Measurements from ENCODE around the gene GNG10.
"Not testable (repeated sequence)": the region's sequence is repeated elsewhere in the genome, so short reads cannot be mapped to it uniquely, and the experiment has no call there.

Gene GNG10

DNA sequence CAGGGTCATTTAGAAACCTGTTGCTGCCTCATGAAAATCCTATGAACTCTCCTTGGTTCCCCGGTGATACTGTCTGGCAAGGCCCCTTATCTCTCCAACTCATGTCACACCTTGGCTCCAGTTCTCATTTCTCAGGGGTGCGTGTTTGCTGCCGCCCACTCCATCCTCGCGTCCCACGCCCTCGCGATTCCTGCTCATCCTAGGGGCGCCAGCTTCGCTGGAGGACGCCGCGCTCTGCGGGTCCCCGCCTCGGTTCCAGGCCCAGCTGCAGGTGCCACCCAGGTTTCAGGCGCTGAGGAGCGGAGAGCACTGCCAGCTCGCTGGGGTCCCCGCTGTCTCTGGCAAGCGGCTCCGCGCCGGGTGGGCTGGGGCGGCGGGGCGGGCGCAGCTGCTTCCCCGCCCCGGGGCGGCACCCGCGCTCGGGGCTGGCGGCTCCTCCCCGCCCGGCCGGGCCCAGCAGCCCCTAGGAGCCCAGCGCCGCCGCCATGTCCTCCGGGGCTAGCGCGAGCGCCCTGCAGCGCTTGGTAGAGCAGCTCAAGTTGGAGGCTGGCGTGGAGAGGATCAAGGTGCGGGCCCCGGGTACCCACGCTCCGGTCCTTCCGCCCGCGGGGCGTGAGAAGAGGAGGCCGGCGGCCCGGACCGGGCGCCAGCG is at the start of gene GNG10:
GNG10 (plus strand) TSS at position 456 of the 652 bp plus-strand sequence; CDS start at position 486, 30 bp downstream.
- peak; percentile 58 for DNase-seq

DNA sequence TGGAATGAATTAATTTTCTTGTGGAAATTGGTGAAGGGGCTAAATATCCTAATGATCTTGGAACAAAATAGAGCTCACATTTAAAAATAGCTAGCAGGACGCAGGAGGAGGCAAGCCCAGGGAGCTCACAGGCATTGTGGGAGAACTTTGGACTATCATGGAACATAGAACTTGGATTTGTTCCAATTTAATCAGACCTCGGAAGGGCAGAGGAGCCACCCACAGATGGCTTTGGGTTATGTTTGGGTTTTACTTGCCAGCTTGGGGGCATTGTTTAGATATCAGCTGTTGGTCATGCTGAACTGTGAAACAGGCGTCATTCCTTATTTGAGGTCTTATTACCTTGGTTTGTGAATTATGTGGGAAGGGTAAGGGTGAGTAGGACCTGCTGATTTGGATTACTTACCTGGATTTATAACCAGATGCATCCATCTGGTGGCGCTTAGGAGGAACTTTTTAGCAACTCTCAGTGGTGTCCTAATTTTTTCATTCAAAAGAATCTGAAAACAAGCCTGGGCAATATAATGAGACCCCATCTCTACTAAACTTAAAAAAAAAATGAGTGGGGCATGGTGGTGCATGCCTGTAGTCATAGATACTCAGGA is 47.9 kb upstream of the GNG10 start:
- DNase-seq: no peak

DNA sequence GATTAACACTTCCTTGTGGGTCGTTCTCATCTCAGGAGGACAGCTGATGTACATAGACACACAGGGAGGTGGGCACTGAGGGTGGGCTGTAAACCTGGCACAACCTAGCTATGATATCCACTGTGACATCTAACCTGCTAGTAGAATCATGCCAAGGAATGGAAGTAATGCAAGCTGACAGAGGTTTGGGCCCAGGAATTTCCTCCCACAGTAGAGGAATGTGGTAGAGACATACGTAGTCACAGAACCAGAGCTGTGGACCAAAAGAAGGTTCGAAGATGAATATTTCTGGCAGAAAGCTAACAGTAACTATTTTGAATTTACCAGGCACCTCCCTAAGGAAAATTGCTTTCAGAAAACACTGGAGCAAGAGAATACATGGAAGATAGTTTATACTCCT is 45.5 kb upstream of the GNG10 start:
- DNase-seq: no peak

DNA sequence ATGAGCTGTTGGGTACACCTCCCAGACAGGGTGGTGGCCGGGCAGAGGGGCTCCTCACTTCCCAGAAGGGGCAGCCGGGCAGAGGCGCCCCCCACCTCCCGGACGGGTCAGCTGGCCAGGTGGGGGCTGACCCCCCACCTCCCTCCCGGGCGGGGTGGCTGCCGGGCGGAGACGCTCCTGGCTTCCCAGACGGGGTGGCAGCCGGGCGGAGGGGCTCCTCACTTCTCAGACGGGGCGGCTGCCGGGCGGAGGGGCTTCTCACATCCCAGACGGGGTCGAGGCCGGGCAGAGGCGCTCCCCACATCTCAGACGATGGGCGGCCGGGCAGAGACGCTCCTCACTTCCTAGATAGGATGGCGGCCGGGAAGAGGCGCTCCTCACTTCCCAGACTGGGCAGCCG is 44.1 kb upstream of the GNG10 start:
- not testable (repeated sequence) for DNase-seq

DNA sequence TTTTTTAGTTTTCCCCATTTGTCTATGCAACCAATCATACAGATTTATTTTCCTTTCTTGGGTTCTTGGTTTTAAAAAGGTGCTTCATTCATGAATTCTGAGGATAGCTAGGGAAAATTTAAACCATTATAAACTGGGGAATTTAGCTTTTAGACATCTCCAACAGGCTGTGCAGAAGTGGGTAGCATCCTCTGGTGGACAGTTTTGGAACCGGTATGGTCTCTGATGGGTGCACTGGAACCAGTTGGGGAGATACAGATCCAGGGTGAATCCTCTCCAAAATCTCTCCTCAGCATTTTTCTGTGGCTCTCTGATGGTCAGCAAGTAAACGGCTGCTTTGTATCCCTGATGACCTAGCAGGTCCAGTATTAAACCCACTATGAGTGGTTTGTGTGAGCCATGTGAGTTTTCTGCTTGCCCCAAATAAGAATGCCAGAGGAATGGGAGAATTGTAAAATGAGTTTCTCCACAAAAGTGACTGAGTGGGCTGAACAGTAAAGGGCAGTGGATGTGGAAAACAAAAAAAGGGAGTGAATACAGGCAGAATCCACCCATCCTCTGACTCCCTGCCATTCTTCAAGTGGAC is 39.4 kb upstream of the GNG10 start:
- DNase-seq: peak; percentile 41

- DNase-seq: no peak
These were observed 38.8 kb upstream of the GNG10 start for GRCh38 chr9:111622626-111623025.

DNA sequence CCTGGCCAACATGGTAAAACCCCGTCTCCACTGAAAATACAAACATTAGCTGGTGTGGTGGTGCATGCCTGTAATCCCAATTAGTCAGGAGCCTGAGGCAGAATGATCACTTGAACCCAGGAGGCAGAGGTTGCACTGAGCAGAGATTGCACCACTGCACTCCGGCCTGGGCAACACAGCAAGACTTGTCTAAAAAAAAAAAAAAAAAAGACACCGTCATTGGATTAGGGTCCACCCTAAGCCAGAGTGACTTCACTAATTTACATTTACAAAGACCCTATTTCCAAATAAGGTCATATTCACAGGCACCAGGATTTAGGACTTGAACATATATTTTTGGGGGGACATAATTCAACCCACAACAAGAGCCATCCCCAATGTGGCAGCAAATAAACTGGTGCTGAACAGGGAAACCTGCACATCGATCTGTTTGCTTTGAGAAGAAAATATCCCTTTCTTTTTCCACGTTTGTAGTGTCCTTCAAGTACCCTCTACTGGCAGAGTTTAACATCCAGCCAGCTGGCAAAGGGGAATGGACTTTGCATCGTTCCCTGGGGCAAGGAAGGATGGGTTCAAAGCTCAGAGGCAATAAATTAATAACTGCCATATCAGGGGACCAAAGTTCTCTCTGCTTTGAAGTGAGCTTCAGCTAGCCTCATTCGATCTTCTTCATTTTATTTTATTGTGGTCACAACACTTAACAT is 34.0 kb upstream of the GNG10 start:
- peak; percentile 7 for DNase-seq

DNA sequence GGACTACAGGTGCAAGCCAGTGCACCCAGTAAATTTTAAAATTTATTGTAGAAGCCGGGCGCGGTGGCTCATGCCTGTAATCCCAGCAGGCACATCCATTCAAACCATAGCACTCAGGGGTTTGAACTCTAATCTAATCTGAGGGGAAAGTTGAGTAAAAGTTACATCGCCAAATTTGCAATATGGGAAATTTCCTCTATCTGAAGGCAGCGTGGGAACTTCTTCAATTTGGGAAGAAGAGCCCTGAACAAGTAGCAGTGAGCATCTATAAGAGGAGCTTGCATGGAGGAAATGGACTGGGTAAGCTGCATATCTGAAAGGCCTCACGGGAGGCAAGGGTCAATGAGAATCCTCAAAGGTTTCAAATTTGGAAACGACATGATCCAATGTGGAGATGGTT is 33.0 kb upstream of the GNG10 start:
- DNase-seq: no peak

GRCh38 chr9:111630182-111630963 is 31.0 kb upstream of the GNG10 start:
- peak; percentile 54 for DNase-seq

DNA sequence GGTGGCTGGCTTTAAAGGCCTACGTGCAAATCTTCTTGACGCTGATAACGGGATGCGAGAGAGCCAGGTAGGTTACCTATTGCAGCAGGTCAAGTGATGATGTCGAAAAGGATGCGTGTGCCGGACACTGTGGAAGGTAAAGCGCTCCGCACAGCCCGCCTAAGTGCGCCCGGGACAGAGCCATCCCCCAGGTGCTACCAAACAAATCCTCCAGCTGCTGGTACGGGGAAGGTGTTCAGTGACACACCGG is 30.5 kb upstream of the GNG10 start:
- no peak for DNase-seq

DNA sequence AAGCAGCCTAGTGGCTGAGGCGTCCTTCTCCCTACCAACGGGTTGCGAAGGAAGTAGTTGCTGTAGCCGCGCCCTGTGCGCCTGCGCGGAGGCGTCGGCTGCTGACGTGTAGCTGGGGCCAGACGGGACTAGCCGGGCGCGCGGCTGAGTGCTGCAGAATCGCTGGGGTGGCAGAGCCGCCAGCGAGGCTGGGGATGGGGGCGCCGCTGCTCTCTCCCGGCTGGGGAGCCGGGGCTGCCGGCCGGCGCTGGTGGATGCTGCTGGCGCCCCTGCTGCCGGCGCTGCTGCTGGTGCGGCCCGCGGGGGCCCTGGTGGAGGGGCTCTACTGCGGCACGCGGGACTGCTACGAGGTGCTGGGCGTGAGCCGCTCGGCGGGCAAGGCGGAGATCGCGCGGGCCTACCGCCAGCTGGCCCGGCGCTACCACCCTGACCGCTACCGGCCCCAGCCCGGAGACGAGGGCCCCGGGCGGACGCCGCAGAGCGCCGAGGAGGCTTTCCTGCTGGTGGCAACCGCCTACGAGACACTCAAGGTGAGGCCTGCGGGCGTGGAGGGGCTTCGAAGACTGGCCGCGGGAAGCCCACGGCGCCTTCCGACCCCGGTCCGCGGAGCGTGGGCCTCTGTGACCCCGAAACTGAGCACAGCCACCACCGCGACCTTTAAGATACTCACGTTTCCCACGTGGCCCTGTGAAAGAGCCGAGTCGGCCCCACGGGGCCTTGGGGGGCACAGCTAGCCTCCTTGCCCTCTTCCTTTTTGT is 30.0 kb upstream of the GNG10 start, which contains the start of gene DNAJC25:
DNAJC25 (plus strand) TSS at position 121 of the 758 bp plus-strand sequence; CDS start at position 195, 74 bp downstream.
- peak; percentile 97 for DNase-seq

- DNase-seq: peak; percentile 21
These were observed 29.3 kb upstream of the GNG10 start for GRCh38 chr9:111632060-111632459.

- no peak for DNase-seq
These were observed 28.6 kb upstream of the GNG10 start for GRCh38 chr9:111632695-111633388.

DNA sequence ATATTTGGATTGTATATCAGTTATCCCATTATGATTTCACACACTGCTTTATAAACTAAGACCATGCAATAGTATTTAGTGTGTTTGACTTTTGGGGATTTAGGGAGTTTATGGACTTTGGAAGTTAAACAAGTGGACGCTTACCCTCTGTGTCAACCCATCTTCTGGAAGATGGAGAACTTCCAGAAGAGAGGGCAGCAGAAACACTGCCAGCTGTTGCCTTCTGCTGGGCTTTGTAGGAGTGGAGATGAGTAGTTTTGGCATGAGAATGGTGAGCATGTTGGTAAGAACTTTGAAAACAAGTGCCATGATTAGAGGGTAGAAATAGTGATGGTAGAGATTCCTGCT is 28.0 kb upstream of the GNG10 start:
- DNase-seq: no peak

- DNase-seq: peak; percentile 3
These were observed 26.5 kb upstream of the GNG10 start for GRCh38 chr9:111634860-111635259.

DNA sequence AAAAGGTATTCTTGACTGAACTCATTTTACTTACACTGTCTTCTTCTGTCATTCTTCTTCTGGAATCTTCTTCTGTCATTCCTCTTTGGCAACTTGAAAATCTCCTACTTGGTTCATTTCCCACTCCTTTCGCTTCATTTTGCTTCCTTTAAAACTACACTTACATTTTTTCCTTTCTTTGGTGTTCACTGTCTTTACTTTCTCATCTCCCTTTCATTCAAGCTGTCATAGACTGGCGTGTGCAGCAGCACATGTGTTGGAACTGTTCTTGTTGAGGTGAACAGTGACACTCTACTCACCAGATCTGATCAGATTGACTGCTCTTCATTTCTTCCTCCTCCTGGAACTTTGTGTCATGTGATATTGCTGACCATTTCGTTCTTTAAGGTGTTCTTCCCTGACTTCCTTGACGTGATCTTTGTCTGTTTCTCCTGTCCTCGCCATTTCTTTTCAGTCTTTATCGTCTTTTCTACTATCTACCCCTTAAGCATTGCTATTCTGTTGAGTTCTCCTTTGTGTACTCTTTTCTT is 23.9 kb upstream of the GNG10 start:
- DNase-seq: no peak

DNA sequence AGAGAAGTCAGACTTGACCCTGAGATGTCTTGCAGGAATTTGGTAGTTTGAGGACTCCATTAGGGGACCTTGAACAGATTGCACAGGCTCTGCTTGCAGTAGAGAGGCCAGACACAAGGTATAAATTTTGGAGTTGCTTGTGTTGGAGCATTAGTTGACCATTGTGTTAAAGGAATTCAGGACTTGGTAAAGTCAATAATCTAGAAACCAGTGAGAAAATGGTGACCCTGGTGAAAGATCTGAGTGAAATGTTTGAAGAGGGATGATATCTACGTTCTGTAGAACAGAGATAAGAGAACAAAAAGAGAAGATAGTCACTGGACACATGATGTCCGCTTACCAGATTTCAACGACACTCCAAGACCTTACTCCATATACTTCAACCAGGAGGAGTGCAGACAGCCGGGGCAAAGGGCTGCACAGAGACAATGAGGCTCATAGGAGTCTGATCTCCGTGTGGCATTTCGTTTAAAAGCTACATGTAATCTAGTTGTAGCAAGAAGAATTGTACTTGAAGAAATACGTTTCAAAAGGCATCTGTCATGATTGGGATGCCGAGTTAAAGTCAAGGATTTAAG is 17.1 kb upstream of the GNG10 start:
- no peak for DNase-seq

GRCh38 chr9:111645806-111646205 is 15.6 kb upstream of the GNG10 start:
- no peak for DNase-seq

DNA sequence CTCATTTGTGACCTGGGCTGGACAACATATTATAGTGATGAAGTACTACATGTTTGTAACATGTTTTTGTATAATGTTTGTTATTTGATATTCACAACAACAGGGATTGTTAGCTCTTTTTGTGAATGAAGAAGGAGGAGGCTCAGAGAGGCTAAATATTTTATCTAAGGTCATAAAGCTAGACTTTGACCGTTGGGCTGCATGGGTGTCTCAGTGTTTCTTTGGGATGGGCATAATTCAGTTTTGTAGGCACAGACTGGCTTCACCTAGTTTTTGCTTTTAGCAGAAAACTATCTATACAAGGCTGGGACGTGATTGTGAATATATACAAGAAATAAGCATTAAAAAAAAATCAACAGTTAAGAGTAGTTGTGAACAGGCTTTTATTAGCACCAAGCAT is 15.0 kb upstream of the GNG10 start:
- DNase-seq: no peak

DNA sequence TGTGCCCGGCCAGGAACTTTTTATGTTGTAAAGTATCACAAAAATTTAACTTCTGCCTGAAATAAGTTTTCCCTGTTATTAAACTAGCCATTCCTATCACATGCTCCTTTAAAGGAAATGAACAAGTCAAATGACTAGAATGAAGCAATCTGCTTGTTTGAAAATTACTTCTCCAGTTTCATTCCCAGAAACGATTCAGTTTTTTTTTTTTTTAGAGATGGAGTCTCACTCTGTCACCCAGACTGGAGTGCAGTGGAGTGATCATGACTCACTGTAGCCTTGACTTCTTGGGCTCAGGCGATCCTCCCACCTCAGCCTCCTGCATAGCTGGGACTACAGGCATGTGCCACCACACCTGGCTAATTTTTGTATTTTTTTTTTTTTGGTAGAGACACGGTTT is 13.3 kb upstream of the GNG10 start:
- DNase-seq: no peak

- DNase-seq: no peak
These were observed 12.4 kb upstream of the GNG10 start for GRCh38 chr9:111649016-111649415.

Data from DMS53 (cell line).